GM23338 (cell line): Measurements from ENCODE around the gene WWOX.

Source experiments
- EZH2 ChIP-seq: fragments of 200-600 bp; sonication (generic); IDR thresholded peaks from one replicate; pipeline ENCODE4 v1.8.0; 2017; ENCODE audit warnings: antibody characterized with exemption, mild to moderate bottlenecking, low read depth; ENCODE audit not compliant: unreplicated experiment
- EZH2phosphoT487 ChIP-seq: fragments of 200-600 bp; sonication (generic); IDR thresholded peaks from one replicate; pipeline ENCODE4 v1.8.1; 2018; ENCODE audit warnings: antibody characterized with exemption; ENCODE audit not compliant: unreplicated experiment
- JUNB ChIP-seq: IDR thresholded peaks from one replicate; pipeline ENCODE4 v1.6.1; 2016; ENCODE audit warnings: antibody characterized with exemption; ENCODE audit not compliant: unreplicated experiment
- POLR2AphosphoS5 ChIP-seq: IDR thresholded peaks from 2 replicates; pipeline ENCODE4 v1.6.1; 2016; ENCODE audit warnings: antibody characterized with exemption, low read depth
- STAT1 ChIP-seq: IDR thresholded peaks from one replicate; pipeline ENCODE4 v1.6.1; 2016; ENCODE audit warnings: antibody characterized with exemption; ENCODE audit not compliant: unreplicated experiment
- ZNF114 ChIP-seq: fragments of 250-450 bp; sonication (Bioruptor Pico); IDR thresholded peaks from 2 replicates; pipeline ENCODE4 v1.5.0; 2020; ENCODE audit warnings: mild to moderate bottlenecking, moderate library complexity
- ZNF331 ChIP-seq: fragments of 250-450 bp; sonication (Bioruptor Pico); IDR thresholded peaks from 2 replicates; pipeline ENCODE4 v1.5.0; 2020; ENCODE audit warnings: low read depth, mild to moderate bottlenecking, moderate library complexity
- TF ChIP-seq, protein P1 (sequence below), 2 experiments: fragments of 200-600 bp in 1 of 2; sonication (generic) in 1 of 2; conservative IDR thresholded peaks; 2 replicates each; pipeline versions ENCODE4 v1.5.1 to v1.6.1; 2016 to 2017; ENCODE audit warnings: antibody characterized with exemption in 2 of 2, low read depth in 2 of 2, mild to moderate bottlenecking in 2 of 2, moderate library complexity in 1 of 2
- TF ChIP-seq, protein P2 (sequence below): IDR thresholded peaks from one replicate; pipeline ENCODE4 v1.6.1; 2018; ENCODE audit warnings: antibody characterized with exemption; ENCODE audit not compliant: unreplicated experiment

- TF ChIP-seq, protein P1, sequence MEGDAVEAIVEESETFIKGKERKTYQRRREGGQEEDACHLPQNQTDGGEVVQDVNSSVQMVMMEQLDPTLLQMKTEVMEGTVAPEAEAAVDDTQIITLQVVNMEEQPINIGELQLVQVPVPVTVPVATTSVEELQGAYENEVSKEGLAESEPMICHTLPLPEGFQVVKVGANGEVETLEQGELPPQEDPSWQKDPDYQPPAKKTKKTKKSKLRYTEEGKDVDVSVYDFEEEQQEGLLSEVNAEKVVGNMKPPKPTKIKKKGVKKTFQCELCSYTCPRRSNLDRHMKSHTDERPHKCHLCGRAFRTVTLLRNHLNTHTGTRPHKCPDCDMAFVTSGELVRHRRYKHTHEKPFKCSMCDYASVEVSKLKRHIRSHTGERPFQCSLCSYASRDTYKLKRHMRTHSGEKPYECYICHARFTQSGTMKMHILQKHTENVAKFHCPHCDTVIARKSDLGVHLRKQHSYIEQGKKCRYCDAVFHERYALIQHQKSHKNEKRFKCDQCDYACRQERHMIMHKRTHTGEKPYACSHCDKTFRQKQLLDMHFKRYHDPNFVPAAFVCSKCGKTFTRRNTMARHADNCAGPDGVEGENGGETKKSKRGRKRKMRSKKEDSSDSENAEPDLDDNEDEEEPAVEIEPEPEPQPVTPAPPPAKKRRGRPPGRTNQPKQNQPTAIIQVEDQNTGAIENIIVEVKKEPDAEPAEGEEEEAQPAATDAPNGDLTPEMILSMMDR (conservative IDR thresholded peaks at IDR 0.05; ENCODE audit: low read depth in 2 of 2) = no peak
- TF ChIP-seq POLR2AphosphoS5 (no peak), EZH2phosphoT487 (no peak), EZH2 (no peak), ZNF114 (CRISPR knock-in tag) (no peak), JUNB (no peak), ZNF331 (CRISPR knock-in tag) (no peak), STAT1 (no peak)
- TF ChIP-seq, protein P2, sequence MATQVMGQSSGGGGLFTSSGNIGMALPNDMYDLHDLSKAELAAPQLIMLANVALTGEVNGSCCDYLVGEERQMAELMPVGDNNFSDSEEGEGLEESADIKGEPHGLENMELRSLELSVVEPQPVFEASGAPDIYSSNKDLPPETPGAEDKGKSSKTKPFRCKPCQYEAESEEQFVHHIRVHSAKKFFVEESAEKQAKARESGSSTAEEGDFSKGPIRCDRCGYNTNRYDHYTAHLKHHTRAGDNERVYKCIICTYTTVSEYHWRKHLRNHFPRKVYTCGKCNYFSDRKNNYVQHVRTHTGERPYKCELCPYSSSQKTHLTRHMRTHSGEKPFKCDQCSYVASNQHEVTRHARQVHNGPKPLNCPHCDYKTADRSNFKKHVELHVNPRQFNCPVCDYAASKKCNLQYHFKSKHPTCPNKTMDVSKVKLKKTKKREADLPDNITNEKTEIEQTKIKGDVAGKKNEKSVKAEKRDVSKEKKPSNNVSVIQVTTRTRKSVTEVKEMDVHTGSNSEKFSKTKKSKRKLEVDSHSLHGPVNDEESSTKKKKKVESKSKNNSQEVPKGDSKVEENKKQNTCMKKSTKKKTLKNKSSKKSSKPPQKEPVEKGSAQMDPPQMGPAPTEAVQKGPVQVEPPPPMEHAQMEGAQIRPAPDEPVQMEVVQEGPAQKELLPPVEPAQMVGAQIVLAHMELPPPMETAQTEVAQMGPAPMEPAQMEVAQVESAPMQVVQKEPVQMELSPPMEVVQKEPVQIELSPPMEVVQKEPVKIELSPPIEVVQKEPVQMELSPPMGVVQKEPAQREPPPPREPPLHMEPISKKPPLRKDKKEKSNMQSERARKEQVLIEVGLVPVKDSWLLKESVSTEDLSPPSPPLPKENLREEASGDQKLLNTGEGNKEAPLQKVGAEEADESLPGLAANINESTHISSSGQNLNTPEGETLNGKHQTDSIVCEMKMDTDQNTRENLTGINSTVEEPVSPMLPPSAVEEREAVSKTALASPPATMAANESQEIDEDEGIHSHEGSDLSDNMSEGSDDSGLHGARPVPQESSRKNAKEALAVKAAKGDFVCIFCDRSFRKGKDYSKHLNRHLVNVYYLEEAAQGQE = no peak
These were observed 791.0 kb downstream of the WWOX start for GRCh38 chr16:78890373-78890895.
